ENCODE results near the gene KCND3. TPM values are rescaled to one million over a fixed set of nuclear protein-coding genes. Genes with fewer than 3 reads are reported as not detected.

KCND3 gene
- polyA plus RNA-seq, 1 donor: 2.5 TPM

DNA sequence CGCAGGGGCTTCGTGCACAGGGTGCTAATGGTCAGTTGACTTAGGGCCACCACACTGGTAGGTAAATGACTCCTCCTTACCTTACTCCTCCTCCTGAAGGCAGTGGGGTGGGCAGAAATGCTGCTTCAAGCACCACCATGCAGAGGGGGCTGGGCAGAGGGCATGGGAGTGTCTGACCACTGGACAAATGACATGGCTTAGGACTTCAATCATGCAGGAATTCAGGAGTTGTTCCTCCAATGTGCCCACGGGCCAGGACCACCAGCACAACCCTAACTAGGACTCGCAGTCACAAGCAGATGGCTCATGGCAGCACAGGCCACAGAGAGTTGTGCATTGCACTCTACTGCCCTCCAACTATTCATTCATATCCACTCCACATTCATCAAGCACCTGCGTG, 65.7 kb downstream of the KCND3 start:
- DNase-seq: no peak
- Histone ChIP-seq H3K27me3 (ENCODE audit: control insufficient read depth, insufficient read depth, low read length) (no peaks in the 10 kb centered on the region), H3K27ac (ENCODE audit: low read length) (no peak overlapping the region), H3K36me3 (ENCODE audit: control insufficient read depth, insufficient read depth, low read length) (no peaks in the 10 kb centered on the region), H3K9me3 (ENCODE audit: control insufficient read depth, low read depth, low read length) (no peaks in the 10 kb centered on the region), H3K4me1 (ENCODE audit: control insufficient read depth, insufficient read depth, low read length) (no peaks in the 10 kb centered on the region), H3K4me3 (ENCODE audit: low read length) (no peak overlapping the region)
- WGBS (ENCODE audit: insufficient coverage, low lambda C conversion rate): no CpG with 5 or more reads among the region's 5 CpGs

DNA sequence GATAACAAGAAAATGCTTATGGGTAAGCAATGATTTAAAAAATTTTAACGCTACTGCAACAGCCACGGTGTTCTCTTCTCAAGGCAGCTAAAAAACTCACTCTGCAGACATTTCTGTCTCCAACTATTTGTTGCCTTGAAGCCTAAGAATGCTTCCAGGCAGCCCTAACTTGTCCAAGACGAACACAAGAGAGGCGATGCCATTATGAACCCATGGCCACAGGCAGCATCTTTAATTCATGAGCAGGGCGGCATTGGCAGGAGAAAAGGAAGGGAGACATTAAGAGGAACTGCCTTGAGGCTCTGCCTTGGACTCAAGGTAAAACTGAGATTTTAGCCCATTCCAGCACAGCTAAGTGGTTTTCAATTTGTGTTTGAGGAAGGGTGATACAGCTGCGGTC, 67.5 kb downstream of the KCND3 start:
- H3K4me1 ChIP-seq (ENCODE audit: control insufficient read depth, insufficient read depth, low read length): no peaks in the 10 kb centered on the region
- WGBS (ENCODE audit: insufficient coverage, low lambda C conversion rate): no CpG with 5 or more reads among the region's 6 CpGs

DNA sequence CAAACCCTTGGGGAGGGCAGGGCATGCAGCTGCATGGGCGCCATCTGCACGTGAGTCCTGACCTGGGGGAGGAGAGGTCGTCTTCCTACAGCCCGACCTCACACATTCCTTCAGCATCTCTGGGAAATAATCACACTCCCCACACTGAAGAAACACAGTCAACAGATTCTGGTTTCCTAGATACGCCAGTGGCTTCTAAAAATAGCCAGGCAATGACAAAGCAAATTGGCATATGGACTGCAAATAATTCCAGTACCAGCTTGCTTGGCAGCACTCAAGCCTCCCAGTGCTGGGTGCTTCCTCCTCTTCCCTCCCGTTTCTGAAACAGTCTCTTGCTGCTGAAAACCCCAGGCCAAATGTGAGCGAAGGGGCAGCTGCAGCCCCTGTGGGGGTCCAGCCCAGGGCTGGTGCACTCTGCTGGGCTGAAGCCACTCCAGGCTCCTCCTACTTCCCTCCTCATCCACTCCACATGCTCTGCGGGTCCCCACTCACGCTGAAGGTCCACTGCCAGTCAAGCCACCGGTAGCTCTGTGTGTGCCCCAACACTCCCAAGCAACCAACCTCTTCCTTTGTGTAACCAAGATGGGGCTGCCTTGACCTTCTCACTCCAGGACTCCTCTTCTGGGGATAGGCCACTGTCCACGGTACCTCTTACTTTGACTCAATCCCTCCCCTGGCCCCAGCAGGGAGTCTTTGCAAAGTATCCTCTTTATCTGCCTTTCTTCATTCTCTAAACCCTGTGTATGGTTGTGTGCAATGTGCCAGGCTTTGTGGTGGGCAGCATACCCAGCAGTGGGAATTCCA, 69.0 kb downstream of the KCND3 start:
- DNase-seq: peak; percentile 7 to 46
- Histone ChIP-seq H3K4me3 (ENCODE audit: low read length) (no peak overlapping the region), H3K27ac (ENCODE audit: low read length) (no peak overlapping the region), H3K27me3 (ENCODE audit: control insufficient read depth, insufficient read depth, low read length) (no peaks in the 10 kb centered on the region), H3K9me3 (ENCODE audit: control insufficient read depth, low read depth, low read length) (no peaks in the 10 kb centered on the region), H3K4me1 (ENCODE audit: control insufficient read depth, insufficient read depth, low read length) (no peaks in the 10 kb centered on the region), H3K36me3 (ENCODE audit: control insufficient read depth, insufficient read depth, low read length) (no peaks in the 10 kb centered on the region)
- WGBS (ENCODE audit: insufficient coverage, low lambda C conversion rate): no CpG with 5 or more reads among the region's 11 CpGs

More for the DNA sequence above, 67.5 kb downstream of the KCND3 start:
- H3K27ac ChIP-seq (ENCODE audit: low read length): no peak overlapping the region
- H3K9me3 ChIP-seq (ENCODE audit: control insufficient read depth, low read depth, low read length): no peaks in the 10 kb centered on the region
- no peaks in the 10 kb centered on the region for H3K27me3 ChIP-seq (ENCODE audit: control insufficient read depth, insufficient read depth, low read length)
- DNase-seq: no peak
- H3K36me3 ChIP-seq (ENCODE audit: control insufficient read depth, insufficient read depth, low read length): no peaks in the 10 kb centered on the region
- H3K4me3 ChIP-seq (ENCODE audit: low read length): no peak overlapping the region

DNA sequence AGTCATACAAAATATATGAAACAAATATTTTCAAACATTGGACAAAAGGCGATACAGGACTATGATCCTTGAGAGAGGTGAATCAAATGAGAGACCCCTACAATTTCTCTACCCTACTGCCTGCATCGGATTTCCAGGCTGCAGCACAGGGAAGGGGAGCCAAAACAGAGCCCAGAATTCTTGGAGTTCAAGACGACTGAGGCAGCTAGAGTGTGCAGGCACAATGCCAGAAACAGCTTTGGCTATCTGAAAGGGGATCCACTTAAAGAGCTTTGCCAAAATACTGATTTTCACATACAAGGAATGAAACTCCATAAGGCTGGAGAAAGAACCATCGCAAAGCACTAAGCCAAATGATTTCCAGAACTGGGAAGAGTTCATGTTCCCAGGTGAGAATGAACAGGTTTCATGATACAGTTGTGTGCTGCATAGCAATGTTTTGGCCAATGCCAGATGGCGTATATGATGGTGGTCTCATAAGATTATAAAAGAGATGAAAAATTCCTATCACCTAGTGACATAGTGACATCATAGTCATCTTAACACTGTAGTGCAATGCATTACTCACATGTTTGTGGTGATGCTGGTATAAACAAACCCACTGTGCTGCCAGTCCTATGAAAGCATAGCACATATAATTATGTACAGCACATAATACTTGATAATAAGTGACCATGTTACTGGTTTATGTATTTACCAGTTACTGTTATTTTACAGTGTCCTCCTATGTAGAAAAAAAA, 77.5 kb downstream of the KCND3 start:
- no peak for DNase-seq
- no peak overlapping the region for H3K27ac ChIP-seq (ENCODE audit: low read length)
- H3K27me3 ChIP-seq (ENCODE audit: control insufficient read depth, insufficient read depth, low read length): peaks cover 6% of the 10 kb centered on the region
- no peaks in the 10 kb centered on the region for H3K4me1 ChIP-seq (ENCODE audit: control insufficient read depth, insufficient read depth, low read length)
- no peak overlapping the region for H3K4me3 ChIP-seq (ENCODE audit: low read length)
- WGBS (ENCODE audit: insufficient coverage, low lambda C conversion rate): 100% methylated on average over 1 of the region's 5 CpGs
- H3K36me3 ChIP-seq (ENCODE audit: control insufficient read depth, insufficient read depth, low read length): no peaks in the 10 kb centered on the region
- H3K9me3 ChIP-seq (ENCODE audit: control insufficient read depth, low read depth, low read length): no peaks in the 10 kb centered on the region

DNA sequence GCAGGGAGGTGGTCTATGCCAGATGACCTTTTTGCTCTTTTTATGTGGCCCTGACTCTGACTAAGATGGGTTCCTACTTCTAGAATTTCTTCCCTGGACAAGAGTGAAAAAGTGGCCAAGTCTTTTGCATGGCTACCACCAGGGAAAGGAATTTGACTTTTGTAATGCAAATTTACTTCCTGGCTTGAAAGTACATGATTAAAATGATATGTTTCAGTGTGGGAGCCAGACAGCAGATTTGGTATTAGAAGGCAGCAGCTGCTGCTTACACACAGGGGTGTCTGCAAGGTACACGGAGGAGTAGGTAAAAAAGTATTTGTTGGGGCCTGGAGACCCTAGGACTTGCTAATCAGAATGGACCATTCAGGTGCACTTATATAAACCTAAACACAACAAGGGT, 78.4 kb downstream of the KCND3 start:
- no CpG with 5 or more reads among the region's 1 CpG for WGBS (ENCODE audit: insufficient coverage, low lambda C conversion rate)
- H3K4me3 ChIP-seq (ENCODE audit: low read length): no peak overlapping the region
- H3K27ac ChIP-seq (ENCODE audit: low read length): no peak overlapping the region
- H3K4me1 ChIP-seq (ENCODE audit: control insufficient read depth, insufficient read depth, low read length): no peaks in the 10 kb centered on the region
- H3K27me3 ChIP-seq (ENCODE audit: control insufficient read depth, insufficient read depth, low read length): peaks cover 6% of the 10 kb centered on the region
- no peaks in the 10 kb centered on the region for H3K9me3 ChIP-seq (ENCODE audit: control insufficient read depth, low read depth, low read length)
- no peaks in the 10 kb centered on the region for H3K36me3 ChIP-seq (ENCODE audit: control insufficient read depth, insufficient read depth, low read length)
- DNase-seq: no peak

DNA sequence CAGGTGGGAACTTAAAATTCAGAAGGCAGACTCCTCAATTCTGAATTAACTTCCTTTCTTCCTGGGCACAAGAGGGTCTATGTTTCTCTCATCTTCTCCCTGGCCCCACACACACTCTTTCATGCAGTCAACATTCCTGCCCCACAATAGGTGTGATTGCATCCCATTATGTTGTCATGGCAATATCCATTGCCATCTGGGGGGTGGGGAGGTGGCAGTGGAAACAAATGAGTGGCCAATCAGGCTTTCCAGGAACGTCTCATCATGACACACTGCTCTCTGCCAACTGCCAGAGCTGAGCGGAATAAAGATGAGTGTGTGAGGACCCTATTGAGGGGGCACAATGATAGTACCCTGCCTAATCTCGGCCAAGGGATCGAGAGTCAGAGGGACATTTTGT, 80.4 kb downstream of the KCND3 start:
- Histone ChIP-seq H3K36me3 (ENCODE audit: control insufficient read depth, insufficient read depth, low read length) (no peaks in the 10 kb centered on the region), H3K27ac (ENCODE audit: low read length) (no peak overlapping the region), H3K4me3 (ENCODE audit: low read length) (no peak overlapping the region), H3K9me3 (ENCODE audit: control insufficient read depth, low read depth, low read length) (no peaks in the 10 kb centered on the region), H3K4me1 (ENCODE audit: control insufficient read depth, insufficient read depth, low read length) (no peaks in the 10 kb centered on the region), H3K27me3 (ENCODE audit: control insufficient read depth, insufficient read depth, low read length) (peaks cover 13% of the 10 kb centered on the region)
- no peak for DNase-seq
- WGBS (ENCODE audit: insufficient coverage, low lambda C conversion rate): no CpG with 5 or more reads among the region's 4 CpGs

DNA sequence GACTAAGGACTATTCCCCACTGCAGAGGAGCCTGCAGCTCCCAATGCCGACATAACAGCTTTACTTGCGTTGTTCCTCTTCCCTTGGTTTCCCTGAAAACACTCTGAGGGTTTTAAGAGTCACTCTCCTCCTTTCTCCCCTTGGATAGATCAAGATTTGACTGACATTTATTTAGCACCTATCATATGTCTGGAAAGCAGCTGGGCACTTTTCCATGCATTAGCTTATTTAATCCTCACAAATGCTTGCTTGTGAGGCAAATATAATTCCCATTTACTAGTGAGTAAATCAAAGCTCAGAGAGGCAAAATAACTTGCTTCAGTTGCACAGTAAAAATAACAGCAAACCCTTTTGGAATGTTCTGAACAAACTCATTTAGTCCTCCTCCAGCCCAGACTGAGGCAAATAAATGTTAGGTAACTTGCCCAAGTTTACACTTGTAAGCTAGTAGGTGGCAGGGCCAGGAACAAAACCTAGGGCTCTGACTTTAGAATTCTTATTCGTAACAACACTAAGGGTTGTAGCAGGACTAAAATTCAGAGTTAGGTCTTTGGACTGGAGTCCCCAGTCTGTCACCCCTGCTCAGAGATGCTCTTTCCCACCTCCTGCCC, 81.4 kb downstream of the KCND3 start:
- Histone ChIP-seq H3K9me3 (ENCODE audit: control insufficient read depth, low read depth, low read length) (no peaks in the 10 kb centered on the region), H3K27me3 (ENCODE audit: control insufficient read depth, insufficient read depth, low read length) (peaks cover 13% of the 10 kb centered on the region), H3K4me3 (ENCODE audit: low read length) (no peak overlapping the region), H3K27ac (ENCODE audit: low read length) (no peak overlapping the region), H3K4me1 (ENCODE audit: control insufficient read depth, insufficient read depth, low read length) (no peaks in the 10 kb centered on the region), H3K36me3 (ENCODE audit: control insufficient read depth, insufficient read depth, low read length) (no peaks in the 10 kb centered on the region)
- DNase-seq: no peak
- WGBS (ENCODE audit: insufficient coverage, low lambda C conversion rate): no CpG with 5 or more reads among the region's 3 CpGs

DNA sequence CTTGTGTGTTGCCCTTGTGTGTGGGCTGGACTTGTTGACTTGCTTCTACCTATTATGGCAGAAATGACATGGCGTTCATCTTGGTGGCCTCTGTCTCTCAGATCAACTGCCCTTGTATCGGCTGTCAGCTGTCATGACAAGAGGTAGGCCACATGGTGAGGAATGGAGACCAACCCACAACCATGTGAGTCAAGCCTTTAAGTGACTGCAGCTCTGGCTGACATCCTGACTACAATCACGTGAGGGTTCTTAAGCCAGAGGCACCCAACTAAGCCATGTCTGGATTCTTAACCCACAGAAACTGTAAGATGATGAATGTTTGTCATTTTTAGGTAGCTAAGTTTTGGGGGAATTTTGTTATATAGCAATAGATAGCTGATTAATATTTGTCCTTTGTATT, 82.1 kb downstream of the KCND3 start:
- no CpG with 5 or more reads among the region's 3 CpGs for WGBS (ENCODE audit: insufficient coverage, low lambda C conversion rate)
- H3K4me1 ChIP-seq (ENCODE audit: control insufficient read depth, insufficient read depth, low read length): no peaks in the 10 kb centered on the region
- no peak for DNase-seq
- no peak overlapping the region for H3K27ac ChIP-seq (ENCODE audit: low read length)
- H3K9me3 ChIP-seq (ENCODE audit: control insufficient read depth, low read depth, low read length): no peaks in the 10 kb centered on the region
- H3K36me3 ChIP-seq (ENCODE audit: control insufficient read depth, insufficient read depth, low read length): no peaks in the 10 kb centered on the region
- H3K4me3 ChIP-seq (ENCODE audit: low read length): no peak overlapping the region
- H3K27me3 ChIP-seq (ENCODE audit: control insufficient read depth, insufficient read depth, low read length): peaks cover 13% of the 10 kb centered on the region

DNA sequence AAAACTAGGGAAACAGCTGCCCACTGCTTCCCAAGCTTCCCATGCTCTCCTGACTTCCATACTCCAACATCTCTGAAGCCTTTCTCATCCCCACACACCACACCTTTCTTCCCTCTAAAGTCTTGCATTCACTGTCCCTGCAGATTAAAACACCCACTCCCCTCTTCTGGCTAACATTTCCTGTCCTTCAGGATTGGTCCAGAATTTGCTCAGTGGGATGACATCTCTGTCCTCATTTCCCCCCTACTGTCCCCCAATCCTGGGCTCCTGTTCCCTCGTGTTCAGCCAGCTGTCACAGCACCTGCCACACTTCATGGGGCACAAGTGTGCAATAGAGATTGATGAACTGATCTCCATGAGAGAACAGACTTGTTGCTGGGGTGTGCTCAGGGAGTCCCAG, 82.7 kb downstream of the KCND3 start:
- Histone ChIP-seq H3K4me3 (ENCODE audit: low read length) (no peak overlapping the region), H3K36me3 (ENCODE audit: control insufficient read depth, insufficient read depth, low read length) (no peaks in the 10 kb centered on the region), H3K4me1 (ENCODE audit: control insufficient read depth, insufficient read depth, low read length) (no peaks in the 10 kb centered on the region), H3K27ac (ENCODE audit: low read length) (no peak overlapping the region), H3K27me3 (ENCODE audit: control insufficient read depth, insufficient read depth, low read length) (peaks cover 13% of the 10 kb centered on the region), H3K9me3 (ENCODE audit: control insufficient read depth, low read depth, low read length) (no peaks in the 10 kb centered on the region)
- no peak for DNase-seq
- WGBS (ENCODE audit: insufficient coverage, low lambda C conversion rate): no CpG with 5 or more reads among the region's 1 CpG

DNA sequence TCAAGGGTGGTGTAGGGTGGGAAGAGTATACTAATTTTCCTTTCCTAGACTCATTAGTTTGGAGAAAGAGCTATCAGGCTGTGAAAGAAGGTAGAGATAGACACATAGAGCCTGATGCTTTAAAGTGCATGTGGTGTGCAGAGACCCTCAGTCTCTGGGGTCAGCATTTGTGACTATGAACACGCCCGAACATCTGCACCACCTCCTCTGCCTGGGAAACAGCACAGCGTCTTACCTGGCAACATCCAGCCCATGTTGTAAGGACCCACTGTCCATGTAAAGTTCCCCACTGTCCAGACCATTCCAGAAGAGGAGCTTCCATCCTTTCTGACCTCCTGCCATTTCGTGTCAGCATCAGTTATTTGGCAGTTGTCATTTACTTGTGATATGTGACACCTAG, 83.4 kb downstream of the KCND3 start:
- peaks cover 13% of the 10 kb centered on the region for H3K27me3 ChIP-seq (ENCODE audit: control insufficient read depth, insufficient read depth, low read length)
- H3K4me1 ChIP-seq (ENCODE audit: control insufficient read depth, insufficient read depth, low read length): no peaks in the 10 kb centered on the region
- H3K9me3 ChIP-seq (ENCODE audit: control insufficient read depth, low read depth, low read length): no peaks in the 10 kb centered on the region
- no peaks in the 10 kb centered on the region for H3K36me3 ChIP-seq (ENCODE audit: control insufficient read depth, insufficient read depth, low read length)
- no peak for DNase-seq
- 63% methylated on average over 1 of the region's 4 CpGs for WGBS (ENCODE audit: insufficient coverage, low lambda C conversion rate)
- H3K27ac ChIP-seq (ENCODE audit: low read length): no peak overlapping the region
- no peak overlapping the region for H3K4me3 ChIP-seq (ENCODE audit: low read length)
